B cell (primary cell): Measurements from ENCODE around the gene LGR5. TPM values are rescaled to one million over a fixed set of nuclear protein-coding genes. Genes with fewer than 3 reads are reported as not detected.

Source experiments
- ATAC-seq: fragments of 200-7000 bp; cut with Tn5 transposase; one replicate; pipeline ENCODE4 v1.10.0; 2021; ENCODE audit warnings: low read depth, mild to moderate bottlenecking, moderate number of reproducible peaks, moderate library complexity
- CTCF ChIA-PET: fragments of 350-600 bp; sonication (Branson Sonifier 250); formaldehyde crosslinking; loops from one replicate; lab custom pipeline; 2021; ENCODE audit warnings: antibody characterized with exemption, inconsistent platforms; lab: Charles Lee
- POLR2A ChIA-PET: fragments of 350-600 bp; sonication (Branson Sonifier 250); formaldehyde crosslinking; loops from one replicate; lab custom pipeline; 2021; ENCODE audit warnings: antibody characterized with exemption; lab: Charles Lee
- DNase-seq: peaks from one replicate; pipeline ENCODE4 v3.0.0; 2013
- H2AFZ ChIP-seq: 2 replicates; pipeline ENCODE4 v1.6.1; 2012; ENCODE audit warnings: mild to moderate bottlenecking, low read depth, low read length; ENCODE audit not compliant: insufficient read depth, poor library complexity, severe bottlenecking
- H3K27ac ChIP-seq, 2 donors: 1 replicate in 1 of 2; 2 replicates in 1 of 2; pipeline ENCODE4 v1.5.1; 2012 to 2013; ENCODE audit warnings: low read length in 2 of 2, mild to moderate bottlenecking in 2 of 2, moderate library complexity in 1 of 2
- H3K27me3 ChIP-seq, 4 experiments: fragments of 200-600 bp in 1 of 4; sonication (generic) in 1 of 4; replicated peaks in 1 of 4; 1 replicate in 2 of 4; 2 replicates in 2 of 4; pipeline versions ENCODE4 v1.6.1 to v1.7.0; 2013 to 2016; ENCODE audit warnings: low read length in 3 of 4, mild to moderate bottlenecking in 2 of 4, mixed read lengths in 1 of 4, moderate library complexity in 1 of 4; ENCODE audit not compliant: insufficient read depth in 4 of 4, control insufficient read depth in 3 of 4; ENCODE audit errors: control extremely low read depth in 1 of 4
- H3K36me3 ChIP-seq, 2 experiments: replicated peaks in 1 of 2; 1 replicate in 1 of 2; 2 replicates in 1 of 2; pipeline versions ENCODE4 v1.6.1 to v1.7.1; 2013; ENCODE audit warnings: low read length in 1 of 2; ENCODE audit not compliant: insufficient read depth in 2 of 2, control insufficient read depth in 1 of 2; ENCODE audit errors: control extremely low read depth in 1 of 2, extremely low read depth in 1 of 2
- H3K4me1 ChIP-seq, 2 donors: fragments of 200-600 bp in 1 of 2; sonication (generic) in 1 of 2; 1 replicate in 1 of 2; 2 replicates in 1 of 2; pipeline versions ENCODE4 v1.5.1 to v1.6.1; 2013 to 2017; ENCODE audit warnings: low read length in 2 of 2; ENCODE audit not compliant: control insufficient read depth in 2 of 2, insufficient read depth in 2 of 2
- H3K4me2 ChIP-seq: replicated peaks from 2 replicates; pipeline ENCODE3; 2012; ENCODE audit warnings: mild to moderate bottlenecking, low read depth, low read length; ENCODE audit not compliant: poor library complexity, severe bottlenecking
- H3K4me3 ChIP-seq, 5 experiments: fragments of 200-600 bp in 1 of 5; sonication (generic) in 1 of 5; 1 replicate in 3 of 5; 2 replicates in 2 of 5; pipeline versions ENCODE4 v1.5.1 to v1.7.0; 2011 to 2016; ENCODE audit warnings: low read length in 4 of 5, mild to moderate bottlenecking in 4 of 5, low read depth in 2 of 5, control low read depth in 1 of 5, moderate library complexity in 1 of 5; ENCODE audit not compliant: insufficient read depth in 1 of 5; ENCODE audit errors: control extremely low read depth in 1 of 5, extremely low read depth in 1 of 5
- H3K79me2 ChIP-seq: fragments of 200-600 bp; sonication (generic); one replicate; pipeline ENCODE4 v1.6.0; 2016; ENCODE audit warnings: low read length; ENCODE audit not compliant: control insufficient read depth, insufficient read depth
- H3K9ac ChIP-seq: fragments of 200-600 bp; sonication (generic); 2 replicates; pipeline ENCODE4 v1.6.1; 2017; ENCODE audit warnings: mild to moderate bottlenecking, low read length, moderate library complexity
- H3K9me3 ChIP-seq, 3 donors: one replicate each; pipeline versions ENCODE4 v1.6.1 to v1.7.1; 2013; ENCODE audit warnings: low read length in 2 of 3; ENCODE audit not compliant: control insufficient read depth in 2 of 3, insufficient read depth in 1 of 3; ENCODE audit errors: control extremely low read depth in 1 of 3
- H4K20me1 ChIP-seq: 2 replicates; pipeline ENCODE4 v1.6.0; 2012; ENCODE audit warnings: mild to moderate bottlenecking, low read length; ENCODE audit not compliant: insufficient read depth, control insufficient read depth, poor library complexity, severe bottlenecking
- H3K27ac Mint-ChIP-seq: one replicate; pipeline ENCODE4 v1.8.0; 2021; ENCODE audit warnings: mixed read lengths
- H3K27me3 Mint-ChIP-seq: one replicate; pipeline ENCODE4 v1.8.0; 2021; ENCODE audit warnings: mixed read lengths
- H3K4me1 Mint-ChIP-seq: one replicate; pipeline ENCODE4 v1.8.0; 2021; ENCODE audit warnings: mixed read lengths
- H3K4me3 Mint-ChIP-seq: one replicate; pipeline ENCODE4 v1.8.0; 2021; ENCODE audit warnings: mixed read lengths
- H3K9me3 Mint-ChIP-seq: one replicate; pipeline ENCODE4 v1.8.0; 2022; ENCODE audit warnings: mixed read lengths; ENCODE audit not compliant: insufficient read depth
- EZH2 ChIP-seq: IDR thresholded peaks from 2 replicates; pipeline ENCODE4 v1.6.1; 2012; ENCODE audit warnings: borderline replicate concordance, low read depth, mild to moderate bottlenecking, moderate library complexity, low read length; ENCODE audit not compliant: insufficient read depth, poor library complexity, severe bottlenecking
- WGBS: methylation state at CpG from one replicate; pipeline ENCODE4 v1.1.5; 2013; ENCODE audit warnings: missing lambda C conversion rate; ENCODE audit not compliant: insufficient coverage; 5-methylcytosine and 5-hydroxymethylcytosine counted together
- intact Hi-C: fragments of 100-400 bp; cut with micrococcal nuclease; formaldehyde crosslinking; loops from one replicate; pipeline ENCODE4 v1.10.0; 2022
- polyA plus RNA-seq: library from polyadenylated mRNA; depleted of rRNA; stranded (reverse); fragments of >200 nt; gene quantifications from 2 replicates; pipeline ENCODE4 v1.2.3, GENCODE V29; 2012
- total RNA-seq, 2 donors: library from RNA; stranded (reverse); fragments of 120-200 nt in 1 of 2; gene quantifications; 1 replicate in 1 of 2; 2 replicates in 1 of 2; pipeline versions ENCODE4 v1.2.3 to v1.2.4, GENCODE V29; 2013 to 2022
- TF ChIP-seq, protein P1 (sequence below): fragments of 200-600 bp; IDR thresholded peaks from one replicate; pipeline ENCODE4 v1.8.0; 2022; ENCODE audit warnings: antibody characterized with exemption, mild to moderate bottlenecking

Gene LGR5
- total and polyA plus RNA-seq, 2 donors (not counting 1 experiment from before 2014, with no cell fraction given), result 0.06 TPM; not detected in 1

DNA sequence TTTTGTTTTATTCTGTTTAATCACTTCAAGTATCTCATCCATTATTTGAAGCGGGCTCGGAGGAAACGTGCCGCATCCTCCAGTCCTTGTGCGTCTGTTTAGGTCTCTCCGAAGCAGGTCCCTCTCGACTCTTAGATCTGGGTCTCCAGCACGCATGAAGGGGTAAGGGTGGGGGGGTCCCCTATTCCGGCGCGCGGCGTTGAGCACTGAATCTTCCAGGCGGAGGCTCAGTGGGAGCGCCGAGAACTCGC is 311 bp upstream of the LGR5 start:
- Mint-ChIP-seq H3K27me3 (peaks cover 46% of the 10 kb centered on the region), H3K27ac (no peak overlapping the region), H3K4me3 (peak overlapping the region; percentile 86), H3K9me3 (peaks cover 9% of the 10 kb centered on the region), H3K4me1 (peaks cover 22% of the 10 kb centered on the region)
- intact Hi-C loops, result no loop called here
- Histone ChIP-seq H3K27me3 (peaks cover 0 to 38% (median 7%) of the 10 kb centered on the region in 4 experiments), H3K36me3 (no peaks in the 10 kb centered on the region), H3K4me2 (peak overlapping the region; percentile 89), H3K27ac (no peak overlapping the region), H3K9me3 (peaks cover 0 to 12% (median 10%) of the 10 kb centered on the region in 3 donors), H3K4me3 (peak overlapping the region; percentile 9 to 58 (median 47)), H4K20me1 (no peaks in the 10 kb centered on the region), H3K4me1 (peaks cover 22% of the 10 kb centered on the region in 2 donors), H3K9ac (peak overlapping the region; percentile 56), H3K79me2 (no peaks in the 10 kb centered on the region), H2AFZ (peak overlapping the region; percentile 61)
- DNase-seq, result no peak
- ChIA-PET CTCF (no interaction called here), POLR2A (no interaction called here)
- WGBS, result 2% methylated on average over 17 of the region's 17 CpGs
- no peak for TF ChIP-seq EZH2
- TF ChIP-seq, protein P1, sequence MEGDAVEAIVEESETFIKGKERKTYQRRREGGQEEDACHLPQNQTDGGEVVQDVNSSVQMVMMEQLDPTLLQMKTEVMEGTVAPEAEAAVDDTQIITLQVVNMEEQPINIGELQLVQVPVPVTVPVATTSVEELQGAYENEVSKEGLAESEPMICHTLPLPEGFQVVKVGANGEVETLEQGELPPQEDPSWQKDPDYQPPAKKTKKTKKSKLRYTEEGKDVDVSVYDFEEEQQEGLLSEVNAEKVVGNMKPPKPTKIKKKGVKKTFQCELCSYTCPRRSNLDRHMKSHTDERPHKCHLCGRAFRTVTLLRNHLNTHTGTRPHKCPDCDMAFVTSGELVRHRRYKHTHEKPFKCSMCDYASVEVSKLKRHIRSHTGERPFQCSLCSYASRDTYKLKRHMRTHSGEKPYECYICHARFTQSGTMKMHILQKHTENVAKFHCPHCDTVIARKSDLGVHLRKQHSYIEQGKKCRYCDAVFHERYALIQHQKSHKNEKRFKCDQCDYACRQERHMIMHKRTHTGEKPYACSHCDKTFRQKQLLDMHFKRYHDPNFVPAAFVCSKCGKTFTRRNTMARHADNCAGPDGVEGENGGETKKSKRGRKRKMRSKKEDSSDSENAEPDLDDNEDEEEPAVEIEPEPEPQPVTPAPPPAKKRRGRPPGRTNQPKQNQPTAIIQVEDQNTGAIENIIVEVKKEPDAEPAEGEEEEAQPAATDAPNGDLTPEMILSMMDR, result no peak
- ATAC-seq, result no peak

DNA sequence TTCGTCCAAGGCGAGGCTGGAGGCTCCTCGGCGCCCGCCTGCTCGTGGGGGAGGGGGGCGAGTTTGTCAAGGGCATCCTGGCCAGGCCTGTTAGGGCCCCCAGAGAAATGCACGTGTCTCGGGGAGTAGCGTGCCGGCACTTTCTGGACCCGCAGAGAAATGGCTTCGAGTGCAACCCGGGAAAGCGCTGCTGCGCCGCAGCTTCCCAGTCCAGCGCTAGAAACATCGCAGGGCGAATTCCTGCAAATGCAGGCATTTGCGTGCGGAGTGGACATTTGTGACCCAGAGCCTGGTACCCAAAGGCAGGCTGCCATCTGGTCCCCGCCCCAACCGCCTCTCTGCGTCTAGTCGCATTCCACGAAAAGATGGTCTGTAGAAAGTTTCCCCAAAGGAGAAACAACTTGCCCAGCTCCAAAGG is 756 bp downstream of the LGR5 start:
- ATAC-seq, result no peak
- Histone ChIP-seq H3K27ac (no peak overlapping the region), H3K4me2 (peak overlapping the region; percentile 89), H3K27me3 (peaks cover 0 to 38% (median 7%) of the 10 kb centered on the region in 4 experiments), H3K9ac (peak overlapping the region; percentile 56), H3K4me3 (peak overlapping the region; percentile 26 to 58 (median 47)), H3K36me3 (no peaks in the 10 kb centered on the region), H4K20me1 (no peaks in the 10 kb centered on the region), H2AFZ (peak overlapping the region; percentile 61), H3K9me3 (peaks cover 0 to 12% (median 9%) of the 10 kb centered on the region in 3 donors), H3K4me1 (peaks cover 22% of the 10 kb centered on the region in 2 donors), H3K79me2 (no peaks in the 10 kb centered on the region)
- Mint-ChIP-seq H3K4me1 (peaks cover 22% of the 10 kb centered on the region), H3K27me3 (peaks cover 49% of the 10 kb centered on the region), H3K9me3 (peaks cover 8% of the 10 kb centered on the region), H3K4me3 (peak overlapping the region; percentile 86), H3K27ac (no peak overlapping the region)
- no peak for TF ChIP-seq EZH2
- TF ChIP-seq, protein P1, result no peak
- intact Hi-C loops, result no loop called here
- WGBS, result 2% methylated on average over 27 of the region's 27 CpGs
- ChIA-PET POLR2A (no interaction called here), CTCF (no interaction called here)
- DNase-seq, result no peak
